ENCODE measurements around the gene CCNQ. TPM values are rescaled to one million over a fixed set of nuclear protein-coding genes. Genes with fewer than 3 reads are reported as not detected.

The CCNQ gene
- total RNA-seq, 1 donor from 2014 or later: 23.6 TPM

DNA sequence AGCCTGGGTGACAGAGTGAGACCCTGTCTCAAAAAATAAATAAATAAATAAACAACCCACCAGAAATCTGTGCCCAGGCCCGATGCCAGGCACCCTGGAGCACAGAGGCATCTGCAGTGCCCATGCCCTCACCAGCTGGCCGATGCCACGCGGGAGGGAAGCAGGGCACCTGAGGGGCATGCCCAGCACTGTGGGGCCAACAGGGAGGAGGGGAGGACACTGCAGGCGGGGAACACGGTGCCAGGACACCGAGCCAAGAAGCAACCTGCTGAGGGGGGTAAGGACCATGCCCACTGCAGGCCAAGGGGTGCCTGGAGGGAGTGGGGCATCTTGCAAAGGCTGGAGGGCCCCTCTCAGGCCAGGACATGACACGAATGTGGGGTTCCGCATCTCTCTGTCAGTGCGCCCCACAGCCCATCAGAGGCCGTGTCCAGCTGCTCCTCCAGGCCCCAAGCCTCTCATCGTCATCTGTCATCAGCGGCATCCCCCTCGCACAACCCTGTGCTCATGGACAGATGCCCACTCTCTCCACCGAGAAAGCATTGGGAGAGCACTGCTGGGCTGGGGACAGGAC lies 34.8 kb upstream of the CCNQ start:
- Mint-ChIP-seq H3K27me3 (ENCODE audit: low read depth) (peaks cover 5% of the 10 kb centered on the region), H3K27ac (no peak overlapping the region), H3K4me3 (ENCODE audit: low read depth) (no peak overlapping the region)

DNA sequence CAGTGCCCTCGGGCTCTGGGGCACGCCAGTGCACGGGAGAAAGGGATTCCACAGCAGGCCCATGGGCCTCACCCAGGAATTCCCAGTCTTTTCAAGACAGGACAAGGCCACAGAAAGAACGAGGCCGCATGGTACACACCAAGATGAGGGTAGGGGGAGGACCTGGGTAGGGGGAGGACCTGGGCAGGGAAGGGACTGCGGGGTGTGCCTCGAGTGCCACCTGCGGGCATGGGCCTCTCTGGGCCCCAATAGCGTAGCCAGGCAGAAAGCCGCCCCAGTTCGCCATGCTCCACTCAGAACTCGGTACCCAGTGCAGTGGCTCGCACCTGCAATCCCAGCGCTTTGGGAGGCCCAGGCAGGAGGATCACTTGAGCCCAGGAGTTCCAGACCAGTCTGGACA lies 34.1 kb upstream of the CCNQ start:
- intact Hi-C loops (cut with micrococcal nuclease): no loop called here
- H3K4me3 Mint-ChIP-seq (ENCODE audit: low read depth): no peak overlapping the region
- H3K27me3 Mint-ChIP-seq (ENCODE audit: low read depth): peaks cover 5% of the 10 kb centered on the region
- no peaks in the 10 kb centered on the region for H3K36me3 Mint-ChIP-seq (ENCODE audit: low read depth)
- DNase-seq (ENCODE audit: low spot score): no peak
- H3K27ac Mint-ChIP-seq: no peak overlapping the region
- no peaks in the 10 kb centered on the region for H3K9me3 Mint-ChIP-seq
- H3K4me1 Mint-ChIP-seq (ENCODE audit: low read depth): no peaks in the 10 kb centered on the region

More for the DNA sequence above, 34.8 kb upstream of the CCNQ start:
- H3K36me3 Mint-ChIP-seq (ENCODE audit: low read depth): no peaks in the 10 kb centered on the region
- H3K4me1 Mint-ChIP-seq (ENCODE audit: low read depth): no peaks in the 10 kb centered on the region
- no peaks in the 10 kb centered on the region for H3K9me3 Mint-ChIP-seq
- intact Hi-C loops (cut with micrococcal nuclease): no loop called here
- DNase-seq (ENCODE audit: low spot score): no peak

DNA sequence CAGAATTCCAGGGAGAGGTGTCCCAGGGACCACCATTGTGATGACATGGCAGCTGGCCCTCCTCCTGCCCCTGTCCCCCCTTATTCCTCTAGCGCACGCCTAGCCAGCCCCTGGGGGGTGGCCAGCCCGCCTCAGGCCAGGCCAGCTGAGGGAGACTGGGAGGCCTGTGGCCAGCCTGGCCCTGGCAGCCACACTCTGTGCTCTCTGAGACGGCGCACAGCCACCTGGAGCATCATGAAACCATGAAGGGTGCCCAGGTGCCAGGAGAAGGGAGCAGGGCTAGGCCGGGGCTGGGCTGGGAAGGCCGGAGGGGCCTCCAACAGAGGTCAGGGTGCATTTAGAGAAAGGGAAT lies 33.6 kb upstream of the CCNQ start:
- DNase-seq (ENCODE audit: low spot score): no peak
- intact Hi-C loops (cut with micrococcal nuclease): no loop called here
- Mint-ChIP-seq H3K27ac (no peak overlapping the region), H3K36me3 (ENCODE audit: low read depth) (no peaks in the 10 kb centered on the region), H3K4me1 (ENCODE audit: low read depth) (no peaks in the 10 kb centered on the region), H3K9me3 (no peaks in the 10 kb centered on the region), H3K27me3 (ENCODE audit: low read depth) (peaks cover 5% of the 10 kb centered on the region), H3K4me3 (ENCODE audit: low read depth) (no peak overlapping the region)

DNA sequence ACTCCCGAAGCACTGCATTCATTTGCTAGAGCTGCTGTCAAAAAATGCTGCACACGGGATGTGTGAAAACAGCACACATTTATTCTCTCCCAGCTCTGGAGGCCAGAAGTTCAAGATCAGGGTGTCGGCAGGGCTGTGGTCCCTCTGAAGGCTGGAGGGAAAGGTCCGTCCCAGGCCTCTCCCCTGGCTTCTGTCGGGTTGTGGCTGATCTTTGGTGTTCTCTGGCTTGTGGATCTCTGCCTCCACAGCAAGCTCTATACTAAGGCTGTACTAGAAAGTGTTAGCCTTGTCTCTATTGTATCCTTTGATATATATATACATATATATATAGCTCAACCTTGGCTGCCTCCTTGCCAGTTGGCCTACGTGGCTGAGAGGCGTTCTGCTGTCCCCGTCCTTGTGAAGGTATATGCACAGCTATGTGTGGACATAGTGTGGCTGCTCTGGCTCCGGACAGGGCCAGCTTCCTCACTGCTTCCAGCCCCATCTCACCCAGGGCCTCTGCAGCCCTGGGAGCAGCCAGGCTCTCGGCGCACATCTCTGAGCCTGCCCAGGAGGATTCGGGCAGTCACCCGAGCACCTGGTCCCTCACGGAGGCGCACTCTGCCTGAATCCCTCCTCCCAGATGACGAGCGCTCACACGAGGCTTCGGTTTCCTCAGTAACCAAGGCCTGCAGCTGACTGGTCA lies 33.1 kb upstream of the CCNQ start:
- Mint-ChIP-seq H3K36me3 (ENCODE audit: low read depth) (no peaks in the 10 kb centered on the region), H3K9me3 (no peaks in the 10 kb centered on the region), H3K27me3 (ENCODE audit: low read depth) (peaks cover 5% of the 10 kb centered on the region), H3K4me3 (ENCODE audit: low read depth) (no peak overlapping the region), H3K4me1 (ENCODE audit: low read depth) (no peaks in the 10 kb centered on the region), H3K27ac (no peak overlapping the region)
- no peak for DNase-seq (ENCODE audit: low spot score)
- intact Hi-C loops (cut with micrococcal nuclease): no loop called here

DNA sequence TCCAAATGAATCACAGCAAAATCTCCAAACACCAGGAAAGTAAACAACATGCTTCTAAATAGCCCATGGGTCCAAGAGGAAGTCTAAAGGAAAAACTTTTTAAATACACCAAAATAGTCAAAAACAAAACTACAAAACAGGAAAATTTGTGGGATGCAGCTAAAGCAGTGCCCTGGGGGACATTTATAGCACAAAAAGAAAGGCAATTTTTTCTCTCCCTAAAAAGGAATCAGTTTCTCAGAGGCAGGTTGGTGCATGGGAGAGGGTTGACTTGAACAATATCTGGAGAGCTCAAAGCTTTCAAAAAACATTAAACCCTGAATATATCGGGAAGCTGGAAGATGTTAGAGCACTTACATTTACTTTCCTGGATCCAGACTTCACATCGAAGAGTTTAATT lies 32.4 kb upstream of the CCNQ start:
- Mint-ChIP-seq H3K9me3 (no peaks in the 10 kb centered on the region), H3K27ac (no peak overlapping the region), H3K4me3 (ENCODE audit: low read depth) (no peak overlapping the region), H3K27me3 (ENCODE audit: low read depth) (peaks cover 5% of the 10 kb centered on the region), H3K36me3 (ENCODE audit: low read depth) (no peaks in the 10 kb centered on the region), H3K4me1 (ENCODE audit: low read depth) (no peaks in the 10 kb centered on the region)
- DNase-seq (ENCODE audit: low spot score): no peak
- intact Hi-C loops (cut with micrococcal nuclease): no loop called here

DNA sequence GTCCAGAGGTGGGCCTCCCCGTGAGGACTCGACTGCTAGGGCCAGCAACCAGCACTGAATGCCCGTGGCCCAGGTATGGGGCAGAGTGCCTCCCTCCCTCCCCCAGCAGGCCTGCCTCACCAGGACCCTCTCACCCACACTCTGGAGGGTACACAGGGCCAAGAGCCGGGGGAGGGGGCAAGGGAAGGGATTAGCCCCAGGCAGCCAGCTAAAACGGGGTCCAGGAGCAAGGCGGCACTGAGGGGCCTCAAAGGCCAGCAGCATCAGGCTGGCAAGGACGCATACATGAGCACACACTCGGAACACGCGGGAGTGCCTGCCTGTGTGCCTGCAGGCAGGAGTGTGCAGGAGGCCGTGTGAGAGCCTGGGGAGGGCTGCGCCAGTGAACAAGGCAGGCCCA lies 29.7 kb upstream of the CCNQ start:
- no peak for DNase-seq (ENCODE audit: low spot score)
- intact Hi-C loops (cut with micrococcal nuclease): no loop called here
- H3K27me3 Mint-ChIP-seq (ENCODE audit: low read depth): peaks cover 5% of the 10 kb centered on the region
- H3K36me3 Mint-ChIP-seq (ENCODE audit: low read depth): no peaks in the 10 kb centered on the region
- no peaks in the 10 kb centered on the region for H3K9me3 Mint-ChIP-seq
- no peaks in the 10 kb centered on the region for H3K4me1 Mint-ChIP-seq (ENCODE audit: low read depth)
- H3K27ac Mint-ChIP-seq: no peak overlapping the region
- H3K4me3 Mint-ChIP-seq (ENCODE audit: low read depth): no peak overlapping the region

DNA sequence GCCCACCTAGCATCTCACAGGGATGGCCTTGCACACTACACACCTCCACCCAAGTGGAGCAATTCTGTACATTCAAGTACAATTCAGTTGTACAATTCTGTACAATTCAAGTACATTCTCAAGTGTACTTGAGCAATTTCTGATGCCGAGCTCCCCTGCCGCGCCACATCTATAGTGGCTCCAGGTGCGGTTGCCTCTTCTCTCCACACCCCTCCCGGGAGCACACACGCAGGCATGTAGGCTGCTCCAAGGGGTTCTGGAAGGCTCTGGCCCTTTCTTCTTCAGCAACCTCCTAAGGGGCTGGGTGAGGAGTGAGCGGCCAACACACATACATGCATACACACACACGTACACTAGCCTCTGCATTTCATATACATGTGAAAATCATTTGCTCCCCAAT lies 29.2 kb upstream of the CCNQ start:
- no peak for DNase-seq (ENCODE audit: low spot score)
- peaks cover 5% of the 10 kb centered on the region for H3K27me3 Mint-ChIP-seq (ENCODE audit: low read depth)
- H3K4me1 Mint-ChIP-seq (ENCODE audit: low read depth): no peaks in the 10 kb centered on the region
- no peaks in the 10 kb centered on the region for H3K9me3 Mint-ChIP-seq
- no peak overlapping the region for H3K27ac Mint-ChIP-seq
- no peaks in the 10 kb centered on the region for H3K36me3 Mint-ChIP-seq (ENCODE audit: low read depth)
- intact Hi-C loops (cut with micrococcal nuclease): no loop called here
- no peak overlapping the region for H3K4me3 Mint-ChIP-seq (ENCODE audit: low read depth)

DNA sequence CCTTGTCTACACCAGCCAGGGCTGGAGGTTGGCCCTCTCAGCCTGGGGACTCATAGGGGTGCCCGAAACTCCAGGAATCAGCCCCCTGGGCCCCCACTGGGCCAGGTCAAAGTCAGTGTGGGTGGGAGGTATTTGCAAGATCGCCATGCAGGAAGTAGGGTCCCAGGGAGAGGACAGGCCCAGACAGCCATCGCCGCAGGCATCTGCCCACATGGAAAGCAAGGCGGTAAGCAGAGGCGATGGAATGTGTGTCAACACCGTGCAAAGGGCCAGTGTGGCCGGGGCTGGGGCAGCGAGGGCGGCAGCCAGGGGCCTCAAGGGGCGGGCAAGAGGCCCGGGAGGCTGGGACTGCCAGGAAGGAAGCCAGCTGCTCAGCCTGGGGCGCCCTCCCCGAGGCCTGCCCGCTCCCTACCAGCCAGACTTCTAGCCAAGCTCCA lies 28.8 kb upstream of the CCNQ start:
- H3K36me3 Mint-ChIP-seq (ENCODE audit: low read depth): no peaks in the 10 kb centered on the region
- H3K27ac Mint-ChIP-seq: no peak overlapping the region
- H3K27me3 Mint-ChIP-seq (ENCODE audit: low read depth): peaks cover 5% of the 10 kb centered on the region
- intact Hi-C loops (cut with micrococcal nuclease): no loop called here
- H3K4me3 Mint-ChIP-seq (ENCODE audit: low read depth): no peak overlapping the region
- H3K4me1 Mint-ChIP-seq (ENCODE audit: low read depth): no peaks in the 10 kb centered on the region
- no peak for DNase-seq (ENCODE audit: low spot score)
- no peaks in the 10 kb centered on the region for H3K9me3 Mint-ChIP-seq

DNA sequence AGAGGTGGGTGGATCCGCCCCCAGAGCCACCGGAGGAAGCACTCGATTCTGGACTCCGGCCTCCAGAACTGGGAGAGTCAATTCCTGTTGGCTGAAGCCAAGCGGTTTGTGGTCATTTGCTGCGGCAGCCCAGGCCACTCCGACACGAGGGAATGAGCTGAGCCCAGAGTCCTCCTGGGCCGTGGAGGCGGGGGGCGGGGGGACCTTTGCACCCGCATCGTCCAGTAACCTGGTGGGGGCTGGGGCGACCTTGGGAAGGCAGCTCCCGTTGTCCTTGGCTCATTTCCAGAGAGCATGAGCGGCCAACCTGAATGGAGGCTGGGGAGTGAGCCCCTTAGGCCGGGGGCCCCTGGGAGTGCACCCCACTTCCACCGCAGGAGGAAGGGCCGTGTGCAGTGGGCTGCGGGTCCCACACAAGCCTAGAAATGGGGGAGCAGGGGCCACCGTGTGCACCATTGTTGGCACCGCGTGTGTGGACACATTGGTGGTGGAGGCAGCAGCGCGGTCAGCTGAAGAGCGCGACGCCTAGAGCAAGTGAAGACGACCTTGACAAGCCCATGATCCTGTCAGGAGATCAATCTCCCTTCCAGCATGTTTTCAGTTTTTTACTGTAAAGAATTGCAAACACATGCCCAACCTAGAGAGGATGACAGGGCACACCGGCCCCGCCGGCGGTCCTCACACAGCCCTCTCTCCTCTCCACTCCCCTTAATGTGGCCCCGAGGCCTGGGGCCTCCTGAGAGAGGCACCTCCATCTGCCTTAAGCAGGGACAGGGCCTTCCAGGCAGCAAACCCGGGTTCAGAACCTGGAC lies 28.1 kb upstream of the CCNQ start:
- DNase-seq (ENCODE audit: low spot score): no peak
- H3K36me3 Mint-ChIP-seq (ENCODE audit: low read depth): no peaks in the 10 kb centered on the region
- no peaks in the 10 kb centered on the region for H3K9me3 Mint-ChIP-seq
- no peaks in the 10 kb centered on the region for H3K4me1 Mint-ChIP-seq (ENCODE audit: low read depth)
- no peak overlapping the region for H3K4me3 Mint-ChIP-seq (ENCODE audit: low read depth)
- H3K27me3 Mint-ChIP-seq (ENCODE audit: low read depth): peaks cover 5% of the 10 kb centered on the region
- intact Hi-C loops (cut with micrococcal nuclease): no loop called here
- no peak overlapping the region for H3K27ac Mint-ChIP-seq

DNA sequence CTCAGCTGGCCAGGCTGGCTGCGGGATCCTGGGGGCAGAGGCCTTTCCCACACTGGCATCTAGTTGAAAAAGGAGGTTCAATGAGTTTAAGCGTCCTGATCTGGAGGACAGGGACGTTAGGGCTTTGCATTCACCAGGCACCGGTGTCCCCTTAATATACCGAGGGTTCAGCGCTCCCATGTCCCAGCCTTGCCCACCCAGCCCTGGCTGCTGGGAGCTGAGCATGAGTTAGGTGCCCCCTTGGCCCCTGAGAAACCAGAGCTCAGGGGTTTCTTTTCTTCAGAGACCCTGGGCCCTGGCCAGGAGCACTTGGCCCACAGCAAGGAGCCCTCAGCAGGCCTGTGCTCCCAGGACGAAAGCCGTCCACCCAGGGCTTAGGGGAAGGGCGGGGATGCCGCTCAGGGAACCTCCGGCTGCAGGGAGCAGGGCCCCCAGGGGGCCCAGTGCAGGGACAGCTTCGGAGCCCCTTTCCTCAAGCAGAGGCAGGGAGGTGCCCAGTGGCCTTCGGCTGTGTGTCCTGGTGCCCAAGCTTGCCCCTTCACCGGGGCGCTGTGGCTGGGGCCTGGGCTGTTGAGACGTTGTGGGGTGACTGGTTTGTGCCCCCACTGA lies 27.2 kb upstream of the CCNQ start:
- no peaks in the 10 kb centered on the region for H3K36me3 Mint-ChIP-seq (ENCODE audit: low read depth)
- H3K4me3 Mint-ChIP-seq (ENCODE audit: low read depth): no peak overlapping the region
- H3K27me3 Mint-ChIP-seq (ENCODE audit: low read depth): peaks cover 2% of the 10 kb centered on the region
- no peak overlapping the region for H3K27ac Mint-ChIP-seq
- DNase-seq (ENCODE audit: low spot score): no peak
- intact Hi-C loops (cut with micrococcal nuclease): no loop called here
- no peaks in the 10 kb centered on the region for H3K4me1 Mint-ChIP-seq (ENCODE audit: low read depth)
- no peaks in the 10 kb centered on the region for H3K9me3 Mint-ChIP-seq

DNA sequence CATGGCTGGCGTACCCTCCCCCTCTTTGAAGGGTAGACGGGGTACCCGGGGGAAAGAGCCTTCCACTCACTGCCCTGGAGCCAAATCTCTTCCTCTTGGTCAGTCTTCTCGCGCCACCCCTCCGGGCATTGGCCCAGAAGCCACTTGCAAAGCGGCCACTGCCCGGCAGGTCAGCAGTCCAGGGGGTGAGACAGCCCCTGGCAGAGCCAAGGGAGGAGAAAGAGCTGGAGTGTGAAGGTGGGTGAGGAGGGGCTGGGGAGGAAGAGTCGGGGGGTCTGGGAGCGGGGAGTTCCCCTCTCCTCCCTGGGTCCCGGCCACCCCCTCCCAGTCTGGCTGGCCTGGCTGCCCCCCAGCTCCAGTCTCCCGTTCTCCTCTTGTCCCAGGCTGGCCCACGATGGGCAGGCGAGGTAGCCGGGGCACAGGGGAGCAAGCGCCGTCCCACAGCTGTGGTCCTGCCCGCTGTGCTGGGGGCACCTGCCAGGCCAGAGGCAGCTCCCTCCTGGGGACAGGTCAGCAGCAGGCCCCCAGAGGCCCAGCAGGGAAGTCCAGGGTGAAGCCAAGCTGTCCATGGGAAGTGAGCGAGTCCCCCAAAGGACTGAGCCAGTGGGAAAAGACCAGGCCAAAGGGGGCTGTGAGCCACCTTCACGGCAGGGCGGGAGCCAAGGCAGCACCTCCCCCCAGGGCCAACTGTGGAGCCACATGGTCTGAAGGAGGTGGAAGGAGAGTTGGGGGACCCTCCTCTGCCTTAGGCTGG lies 26.5 kb upstream of the CCNQ start:
- H3K27me3 Mint-ChIP-seq (ENCODE audit: low read depth): no peaks in the 10 kb centered on the region
- H3K9me3 Mint-ChIP-seq: no peaks in the 10 kb centered on the region
- no peak for DNase-seq (ENCODE audit: low spot score)
- no peaks in the 10 kb centered on the region for H3K36me3 Mint-ChIP-seq (ENCODE audit: low read depth)
- H3K27ac Mint-ChIP-seq: no peak overlapping the region
- no peak overlapping the region for H3K4me3 Mint-ChIP-seq (ENCODE audit: low read depth)
- intact Hi-C loops (cut with micrococcal nuclease): no loop called here
- H3K4me1 Mint-ChIP-seq (ENCODE audit: low read depth): no peaks in the 10 kb centered on the region

DNA sequence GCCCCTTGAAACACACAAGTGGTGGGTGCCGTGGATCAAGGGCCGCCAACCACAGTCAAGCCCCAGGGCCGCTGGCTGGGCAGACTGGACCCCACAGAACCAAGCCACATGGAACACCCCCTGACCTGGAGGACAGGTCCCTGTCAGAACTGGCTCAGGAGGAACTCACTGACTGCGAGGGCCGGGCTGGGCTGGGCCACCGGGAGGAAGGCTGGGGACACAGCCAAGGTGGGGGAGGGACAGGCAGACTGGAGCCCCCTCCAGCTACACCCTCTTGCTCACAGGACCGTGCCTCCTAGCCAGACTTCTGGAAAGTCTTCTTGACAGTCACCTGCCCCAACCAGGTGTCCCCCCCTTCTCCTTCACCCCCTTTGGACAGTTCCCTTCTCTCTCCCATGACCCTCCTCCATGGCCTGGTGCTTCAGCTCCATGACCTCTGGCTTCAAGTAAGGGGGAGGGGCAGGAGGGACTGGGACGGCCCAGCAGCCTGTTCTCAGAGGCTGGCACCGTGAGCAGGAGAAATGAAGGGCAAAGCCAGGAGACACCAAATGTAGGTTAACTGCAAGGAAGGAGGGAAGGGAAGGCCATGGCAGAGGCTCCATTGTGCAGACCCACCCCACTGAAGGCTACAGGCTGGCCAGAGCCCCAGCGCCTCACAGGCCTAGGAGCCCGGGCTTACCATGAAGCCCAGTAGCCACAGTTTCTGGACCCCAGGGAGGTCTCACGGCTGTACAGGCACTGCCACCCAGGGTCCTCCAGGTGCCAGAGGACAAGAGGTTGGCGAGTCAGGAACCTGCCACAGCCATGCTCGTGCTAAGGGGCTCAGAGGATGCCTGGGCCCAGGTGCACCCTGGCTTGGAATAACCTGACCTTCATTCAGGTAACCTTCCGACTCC lies 25.5 kb upstream of the CCNQ start:
- no peaks in the 10 kb centered on the region for H3K9me3 Mint-ChIP-seq
- H3K27me3 Mint-ChIP-seq (ENCODE audit: low read depth): no peaks in the 10 kb centered on the region
- intact Hi-C loops (cut with micrococcal nuclease): no loop called here
- no peaks in the 10 kb centered on the region for H3K4me1 Mint-ChIP-seq (ENCODE audit: low read depth)
- no peak overlapping the region for H3K4me3 Mint-ChIP-seq (ENCODE audit: low read depth)
- no peak overlapping the region for H3K27ac Mint-ChIP-seq
- H3K36me3 Mint-ChIP-seq (ENCODE audit: low read depth): no peaks in the 10 kb centered on the region
- DNase-seq (ENCODE audit: low spot score): no peak
